K562 (cell line): ENCODE data around the gene BTF3L4. TPM values are rescaled to one million over a fixed set of nuclear protein-coding genes. Genes with fewer than 3 reads are reported as not detected.

Source experiments
- CLOCK ChIP-seq: fragments of 250-450 bp; sonication (Bioruptor Pico); IDR thresholded peaks from 2 replicates; pipeline ENCODE4 v1.4.0; 2020; ENCODE audit warnings: mild to moderate bottlenecking, moderate library complexity, borderline replicate concordance
- GABPB1 ChIP-seq: sonication (generic); formaldehyde crosslinking; IDR thresholded peaks from 2 replicates; pipeline ENCODE4 v1.8.0; 2022; ENCODE audit warnings: mild to moderate bottlenecking, missing genetic modification reagents
- ILF3 ChIP-seq: fragments of 450-650 bp; IDR thresholded peaks from 2 replicates; pipeline ENCODE4 v1.6.1; 2018; ENCODE audit warnings: antibody characterized with exemption, mild to moderate bottlenecking, moderate library complexity, borderline replicate concordance
- LCOR ChIP-seq: sonication (generic); formaldehyde crosslinking; IDR thresholded peaks from 2 replicates; pipeline ENCODE4 v1.8.0; 2022; ENCODE audit warnings: mild to moderate bottlenecking, missing genetic modification reagents
- MNT ChIP-seq, 2 experiments: fragments of 450-650 bp; conservative IDR thresholded peaks; 2 replicates each; pipeline ENCODE4 v1.6.1; 2017; ENCODE audit warnings: mild to moderate bottlenecking in 2 of 2, moderate library complexity in 2 of 2
- NR4A1 ChIP-seq, 2 experiments: fragments of 250-450 bp in 1 of 2; fragments of 450-650 bp in 1 of 2; sonication (Bioruptor Pico) in 1 of 2; IDR thresholded peaks; 2 replicates each; pipeline versions ENCODE4 v1.4.0 to v1.6.1; 2016 to 2020; ENCODE audit warnings: mild to moderate bottlenecking in 2 of 2, missing compliant biosample characterization in 1 of 2, missing genetic modification characterization in 1 of 2, moderate library complexity in 1 of 2
- RBM25 ChIP-seq: fragments of 200-400 bp; formaldehyde crosslinking; IDR thresholded peaks from 2 replicates; pipeline ENCODE4 v1.6.1; 2018; ENCODE audit warnings: low read length, low read depth, moderate library complexity; ENCODE audit not compliant: severe bottlenecking
- SAP30 ChIP-seq: fragments of 200-600 bp; sonication (generic); IDR thresholded peaks from 2 replicates; pipeline ENCODE4 v1.6.1; 2012; ENCODE audit warnings: borderline replicate concordance, low read depth, mild to moderate bottlenecking, moderate library complexity, low read length, control low read depth, inconsistent platforms; ENCODE audit not compliant: insufficient read depth, poor library complexity, severe bottlenecking
- STAT5B ChIP-seq: fragments of 250-450 bp; sonication (Bioruptor Pico); IDR thresholded peaks from 2 replicates; pipeline ENCODE4 v1.8.0; 2021; ENCODE audit warnings: mild to moderate bottlenecking, inconsistent platforms
- TAF9B ChIP-seq: fragments of 450-650 bp; IDR thresholded peaks from 2 replicates; pipeline ENCODE4 v1.6.1; 2018; ENCODE audit warnings: mild to moderate bottlenecking; ENCODE audit not compliant: partially characterized antibody
- TARDBP ChIP-seq: fragments of 450-650 bp; IDR thresholded peaks from 2 replicates; pipeline ENCODE4 v1.6.1; 2016
- TCF7 ChIP-seq: sonication (generic); IDR thresholded peaks from 2 replicates; pipeline ENCODE4 v1.6.1; 2016; ENCODE audit warnings: antibody characterized with exemption, borderline replicate concordance
- TRIM25 ChIP-seq: fragments of 450-650 bp; IDR thresholded peaks from 2 replicates; pipeline ENCODE4 v1.7.0; 2016; ENCODE audit warnings: borderline replicate concordance
- ZNF263 ChIP-seq: sonication (generic); formaldehyde crosslinking; IDR thresholded peaks from 2 replicates; pipeline ENCODE4 v1.8.0; 2022; ENCODE audit warnings: mild to moderate bottlenecking, missing genetic modification reagents, borderline replicate concordance
- polyA plus RNA-seq, 8 experiments: library from polyadenylated mRNA; depleted of rRNA in 4 of 8; stranded (reverse) in 5 of 8; unstranded in 3 of 8; fragments of >200 nt; fragmentation: Nextera tagmentation in 2 of 8; fragmentation: Illumina TruSeq in 1 of 8; extraction: Ambion mirVana in 2 of 8; extraction: Trizol in 1 of 8; gene quantifications; 2 replicates each; pipeline versions ENCODE4 v1.2.1 to v1.2.3, GENCODE V29; 2011 to 2014; ENCODE audit warnings: inconsistent platforms in 1 of 8, missing spikeins in 1 of 8
- total RNA-seq, 7 experiments: library from RNA; depleted of rRNA in 6 of 7; stranded (reverse); fragments of >200 nt in 6 of 7; fragmentation: Illumina TruSeq in 2 of 7; extraction: Trizol in 2 of 7; gene quantifications; 2 replicates each; pipeline versions ENCODE4 v1.2.1 to v1.2.3, GENCODE V29; 2011 to 2021; ENCODE audit warnings: low replicate concordance in 1 of 7
- TF ChIP-seq, protein P1 (sequence below): fragments of 250-450 bp; sonication (Bioruptor Pico); IDR thresholded peaks from 2 replicates; pipeline ENCODE4 v1.4.0; 2020; ENCODE audit warnings: mild to moderate bottlenecking
- TF ChIP-seq, protein P2 (sequence below): fragments of 250-450 bp; sonication (Bioruptor Pico); IDR thresholded peaks from 2 replicates; pipeline ENCODE4 v1.4.0; 2020

Gene BTF3L4
- total and polyA plus RNA-seq, 9 of the 15 experiments (the other 6 are each of a cell fraction or from before 2014, with no cell fraction given), result 40.1 to 106 (median 88.8) TPM

DNA sequence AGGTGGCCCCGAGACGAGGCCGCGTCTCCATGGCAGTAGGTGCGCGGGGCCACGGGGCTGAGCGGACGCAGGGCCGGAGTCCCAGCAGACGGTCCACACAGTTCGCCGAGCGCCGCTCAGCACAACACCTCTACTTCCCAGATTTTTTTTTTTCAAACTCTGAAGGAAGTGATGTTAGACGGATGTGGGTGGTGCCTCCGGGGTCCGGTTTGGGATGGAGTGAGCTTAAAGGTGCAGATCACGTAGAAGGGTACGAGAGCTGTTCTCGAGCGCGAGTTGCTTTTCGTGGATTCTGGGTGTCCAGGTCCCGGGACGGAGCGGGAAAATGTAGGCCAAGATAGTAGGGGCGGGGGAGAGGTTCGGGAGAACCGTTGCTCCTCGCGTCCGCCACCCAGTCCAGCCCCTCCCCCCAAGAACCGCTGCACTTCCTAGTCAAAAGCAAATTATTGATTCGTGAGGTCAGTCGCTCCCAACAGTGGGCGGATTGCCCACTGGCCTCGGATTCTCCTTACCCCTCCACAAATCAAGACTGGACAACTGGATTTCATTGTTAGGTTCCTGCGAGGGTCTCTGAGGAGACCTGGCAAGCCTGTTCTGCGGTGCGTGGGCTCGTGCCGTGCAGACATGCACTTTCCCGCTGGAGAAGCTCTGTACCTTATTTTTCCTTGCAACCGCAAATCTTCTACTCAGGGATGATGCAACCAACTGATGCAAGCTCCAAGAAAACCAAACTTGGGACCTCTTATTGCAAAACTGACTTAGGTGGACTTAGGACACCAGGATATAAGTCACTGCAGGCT lies 829 bp upstream of the BTF3L4 start, which contains the start of gene TXNDC12 (continued):
- TF ChIP-seq TRIM25 (no peak), MNT (conservative IDR thresholded peaks at IDR 0.05) (peak in 1 of 2 experiments; percentile 72; a peak in 2 of 4 replicates), CLOCK (CRISPR knock-in tag) (0 out of 2 replicates have a peak, but pooled peaks have one; percentile 32), TAF9B (peak; percentile 57), ILF3 (no peak), ZNF263 (CRISPR knock-in tag) (peak; percentile 69; the same call in 1 of the 2 replicates), LCOR (CRISPR knock-in tag) (no peak), SAP30 (peak; percentile 54), GABPB1 (peak; percentile 86), RBM25 (no peak), TARDBP (peak; percentile 11; the same call in 1 of the 2 replicates), STAT5B (no peak), TCF7 (no peak), NR4A1 (CRISPR knock-in tag; IDR thresholded peaks at IDR 0.05) (no peak), NR4A1 (tag; IDR thresholded peaks at IDR 0.05) (no peak)
- TF ChIP-seq, protein P1, sequence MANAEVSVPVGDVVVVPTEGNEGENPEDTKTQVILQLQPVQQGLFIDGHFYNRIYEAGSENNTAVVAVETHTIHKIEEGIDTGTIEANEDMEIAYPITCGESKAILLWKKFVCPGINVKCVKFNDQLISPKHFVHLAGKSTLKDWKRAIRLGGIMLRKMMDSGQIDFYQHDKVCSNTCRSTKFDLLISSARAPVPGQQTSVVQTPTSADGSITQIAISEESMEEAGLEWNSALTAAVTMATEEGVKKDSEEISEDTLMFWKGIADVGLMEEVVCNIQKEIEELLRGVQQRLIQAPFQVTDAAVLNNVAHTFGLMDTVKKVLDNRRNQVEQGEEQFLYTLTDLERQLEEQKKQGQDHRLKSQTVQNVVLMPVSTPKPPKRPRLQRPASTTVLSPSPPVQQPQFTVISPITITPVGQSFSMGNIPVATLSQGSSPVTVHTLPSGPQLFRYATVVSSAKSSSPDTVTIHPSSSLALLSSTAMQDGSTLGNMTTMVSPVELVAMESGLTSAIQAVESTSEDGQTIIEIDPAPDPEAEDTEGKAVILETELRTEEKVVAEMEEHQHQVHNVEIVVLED (CRISPR knock-in tag), result 0 out of 2 replicates have a peak, but pooled peaks have one; percentile 5
- TF ChIP-seq, protein P2, sequence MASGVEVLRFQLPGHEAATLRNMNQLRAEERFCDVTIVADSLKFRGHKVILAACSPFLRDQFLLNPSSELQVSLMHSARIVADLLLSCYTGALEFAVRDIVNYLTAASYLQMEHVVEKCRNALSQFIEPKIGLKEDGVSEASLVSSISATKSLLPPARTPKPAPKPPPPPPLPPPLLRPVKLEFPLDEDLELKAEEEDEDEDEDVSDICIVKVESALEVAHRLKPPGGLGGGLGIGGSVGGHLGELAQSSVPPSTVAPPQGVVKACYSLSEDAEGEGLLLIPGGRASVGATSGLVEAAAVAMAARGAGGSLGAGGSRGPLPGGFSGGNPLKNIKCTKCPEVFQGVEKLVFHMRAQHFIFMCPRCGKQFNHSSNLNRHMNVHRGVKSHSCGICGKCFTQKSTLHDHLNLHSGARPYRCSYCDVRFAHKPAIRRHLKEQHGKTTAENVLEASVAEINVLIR (CRISPR knock-in tag), result peak; percentile 63
